SHP77 treated with DMSO at 0.1 percent for 48 hours (cell line): ENCODE measurements around the gene INTS6L.
A peak's percentile ranks its signal among the peaks of the same experiment; 100 is the strongest.

Source experiments
- DNase-seq: peaks from one replicate; lab custom pipeline; 2025; lab: John Stamatoyannopoulos, UW

The INTS6L gene, protein sequence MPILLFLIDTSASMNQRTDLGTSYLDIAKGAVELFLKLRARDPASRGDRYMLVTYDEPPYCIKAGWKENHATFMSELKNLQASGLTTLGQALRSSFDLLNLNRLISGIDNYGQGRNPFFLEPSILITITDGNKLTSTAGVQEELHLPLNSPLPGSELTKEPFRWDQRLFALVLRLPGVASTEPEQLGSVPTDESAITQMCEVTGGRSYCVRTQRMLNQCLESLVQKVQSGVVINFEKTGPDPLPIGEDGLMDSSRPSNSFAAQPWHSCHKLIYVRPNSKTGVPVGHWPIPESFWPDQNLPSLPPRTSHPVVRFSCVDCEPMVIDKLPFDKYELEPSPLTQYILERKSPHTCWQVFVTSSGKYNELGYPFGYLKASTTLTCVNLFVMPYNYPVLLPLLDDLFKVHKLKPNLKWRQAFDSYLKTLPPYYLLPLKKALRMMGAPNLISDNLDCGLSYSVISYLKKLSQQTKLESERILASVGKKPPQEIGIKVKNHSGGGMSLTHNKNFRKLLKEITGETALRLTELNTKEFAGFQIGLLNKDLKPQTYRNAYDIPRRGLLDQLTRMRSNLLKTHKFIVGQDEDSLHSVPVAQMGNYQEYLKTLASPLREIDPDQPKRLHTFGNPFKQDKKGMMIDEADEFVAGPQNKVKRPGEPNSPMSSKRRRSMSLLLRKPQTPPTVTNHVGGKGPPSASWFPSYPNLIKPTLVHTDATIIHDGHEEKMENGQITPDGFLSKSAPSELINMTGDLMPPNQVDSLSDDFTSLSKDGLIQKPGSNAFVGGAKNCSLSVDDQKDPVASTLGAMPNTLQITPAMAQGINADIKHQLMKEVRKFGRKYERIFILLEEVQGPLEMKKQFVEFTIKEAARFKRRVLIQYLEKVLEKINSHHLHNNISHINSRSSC

DNA sequence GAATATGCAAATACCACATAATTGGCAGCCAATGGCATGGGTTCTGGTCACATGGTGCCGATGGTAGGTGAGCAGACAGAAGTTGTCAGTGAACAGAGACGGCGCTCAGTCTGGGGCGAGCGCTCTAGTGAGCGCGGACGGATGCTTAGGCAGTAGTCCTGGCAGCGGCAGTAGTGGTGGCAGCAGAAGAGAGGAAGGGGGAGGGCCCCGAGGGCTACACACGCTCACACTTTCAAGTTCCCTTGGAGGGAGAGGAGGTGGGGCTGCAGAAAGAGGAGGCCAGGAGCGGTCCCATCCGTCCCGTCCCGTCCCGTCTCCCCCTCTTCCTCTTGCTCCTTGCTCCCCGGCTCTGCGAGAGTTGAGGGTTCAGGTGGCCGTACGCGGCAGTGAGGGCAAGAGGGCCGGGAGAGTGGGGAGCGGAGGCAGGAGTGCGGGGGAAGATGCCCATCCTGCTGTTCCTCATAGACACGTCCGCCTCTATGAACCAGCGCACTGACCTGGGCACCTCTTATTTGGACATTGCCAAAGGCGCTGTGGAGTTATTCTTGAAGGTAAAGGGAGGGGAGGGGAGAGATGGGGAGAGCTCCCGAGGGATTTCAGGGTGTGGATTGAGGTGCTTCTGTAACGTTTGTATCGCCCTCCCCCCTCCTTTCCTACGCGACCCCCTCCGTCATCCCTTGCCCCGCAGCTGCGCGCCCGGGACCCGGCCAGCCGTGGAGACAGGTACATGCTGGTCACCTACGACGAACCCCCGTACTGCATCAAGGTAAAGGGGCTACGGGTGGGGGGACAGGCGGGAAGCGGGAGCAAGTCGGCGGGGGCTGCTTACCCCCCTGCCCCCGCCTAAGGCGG lies at the start of gene INTS6L:
INTS6L (plus strand) TSS at position 108 of the 852 bp plus-strand sequence; CDS start at position 441, 333 bp downstream.
- DNase-seq, result peak; percentile 70

DNA sequence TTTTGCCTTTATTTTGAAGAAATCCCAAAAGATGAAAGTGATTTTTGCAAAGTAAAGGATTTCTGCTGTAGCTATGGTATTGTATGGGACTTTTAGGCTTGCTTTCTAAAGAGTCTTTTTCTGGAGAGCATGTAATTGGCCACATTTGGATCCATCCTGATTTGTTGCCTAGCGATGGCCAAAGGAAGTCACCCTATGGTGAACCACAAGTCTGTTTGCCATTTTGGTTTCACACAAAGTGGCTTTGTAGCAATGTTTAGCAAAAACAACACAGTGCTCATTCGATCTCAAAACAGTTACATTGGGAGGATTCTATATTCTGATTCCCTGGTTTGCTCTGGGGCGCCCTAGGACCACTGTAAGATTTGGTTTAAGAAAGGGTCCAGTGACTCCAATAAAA lies 44.1 kb upstream of the INTS6L start:
- no peak for DNase-seq

DNA sequence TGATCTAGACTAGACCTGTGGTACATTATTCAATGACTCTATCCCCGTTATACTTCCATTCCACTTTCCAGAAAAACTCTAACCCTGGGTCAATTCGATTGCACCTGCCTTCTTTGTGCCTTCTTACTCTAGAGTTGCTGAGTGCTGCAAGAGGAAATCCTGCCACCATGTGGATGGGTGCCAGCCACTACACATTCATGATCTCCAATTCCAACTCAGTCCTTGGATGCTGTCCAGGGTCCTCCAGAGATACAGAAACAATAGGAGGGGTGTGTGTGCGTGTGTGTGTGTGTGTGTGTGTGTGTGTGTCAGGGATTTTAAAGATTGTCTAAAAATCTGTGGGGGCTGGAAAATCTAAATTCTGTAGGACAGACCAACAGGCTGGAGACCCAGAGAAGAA lies 42.9 kb upstream of the INTS6L start:
- DNase-seq, result peak; percentile 38

DNA sequence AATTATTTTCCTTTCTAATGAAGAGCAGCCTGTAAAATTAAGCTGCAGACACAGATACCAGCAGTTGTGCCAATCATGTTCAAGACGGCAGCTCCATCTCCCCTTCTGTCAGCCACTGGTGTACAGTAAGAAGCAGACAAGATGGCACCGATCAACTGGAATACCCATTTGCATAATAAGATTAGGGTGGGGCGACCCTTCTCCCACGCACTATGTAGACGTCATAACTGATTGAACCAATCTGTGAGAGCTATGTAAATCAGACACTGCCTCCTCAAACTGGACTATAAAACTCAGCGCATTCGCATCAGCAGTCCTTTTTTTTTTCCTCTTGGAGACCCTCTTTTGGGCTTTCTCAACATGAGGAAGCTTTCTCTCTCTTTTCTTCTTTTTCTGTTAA lies 40.4 kb upstream of the INTS6L start:
- DNase-seq, result no peak

DNA sequence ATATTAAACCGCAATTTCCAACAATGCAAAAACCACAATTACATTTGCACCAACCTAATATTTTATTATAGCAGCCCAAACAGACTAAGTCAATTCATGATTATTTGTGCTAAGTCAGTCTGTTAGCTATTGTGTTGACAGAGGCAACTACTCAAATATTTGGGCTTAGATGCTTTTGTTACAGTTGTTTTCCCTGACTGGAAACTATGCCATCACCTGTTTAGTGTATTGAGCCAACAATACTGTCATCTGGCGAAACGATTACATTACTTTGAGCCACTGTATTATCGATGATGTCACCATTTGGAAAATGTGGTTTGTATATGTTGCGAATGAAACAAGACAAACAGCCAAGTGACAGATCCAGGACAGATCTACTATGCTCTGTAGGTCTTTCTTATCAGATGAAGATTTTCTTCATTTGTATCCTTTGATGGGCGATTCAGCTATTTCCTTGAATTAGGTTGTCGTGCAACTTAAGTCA lies 38.7 kb upstream of the INTS6L start:
- DNase-seq, result peak; percentile 34

DNA sequence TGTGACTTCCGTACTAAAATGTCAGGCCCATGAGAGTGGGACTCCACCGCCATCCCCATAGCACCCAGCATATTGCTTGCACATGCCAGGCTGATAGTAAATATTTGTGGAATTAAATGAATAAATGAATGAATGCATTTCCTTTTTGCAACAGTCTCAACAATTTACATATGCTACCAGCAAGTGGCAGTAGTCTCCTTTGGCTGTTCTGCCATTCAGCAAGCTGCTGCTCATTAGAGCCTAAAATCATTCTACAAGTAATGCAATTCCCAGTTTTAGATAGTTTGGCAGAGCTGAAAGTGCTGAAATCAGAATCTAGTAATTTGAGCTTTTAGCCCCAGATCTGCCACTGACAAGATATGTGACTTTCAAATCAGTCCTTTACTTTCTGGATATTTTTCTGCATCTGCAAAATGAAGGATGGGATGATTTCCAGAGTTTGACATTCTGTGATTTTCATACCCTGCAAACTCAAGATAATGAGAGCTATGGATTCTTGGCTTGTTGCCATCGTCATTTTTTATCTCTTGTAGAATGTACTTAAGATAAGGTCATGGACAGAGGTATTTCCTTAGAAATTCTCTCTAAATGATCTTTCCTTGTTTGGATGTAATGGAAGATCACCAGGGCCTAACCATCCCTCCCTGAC lies 35.7 kb upstream of the INTS6L start:
- DNase-seq, result no peak

DNA sequence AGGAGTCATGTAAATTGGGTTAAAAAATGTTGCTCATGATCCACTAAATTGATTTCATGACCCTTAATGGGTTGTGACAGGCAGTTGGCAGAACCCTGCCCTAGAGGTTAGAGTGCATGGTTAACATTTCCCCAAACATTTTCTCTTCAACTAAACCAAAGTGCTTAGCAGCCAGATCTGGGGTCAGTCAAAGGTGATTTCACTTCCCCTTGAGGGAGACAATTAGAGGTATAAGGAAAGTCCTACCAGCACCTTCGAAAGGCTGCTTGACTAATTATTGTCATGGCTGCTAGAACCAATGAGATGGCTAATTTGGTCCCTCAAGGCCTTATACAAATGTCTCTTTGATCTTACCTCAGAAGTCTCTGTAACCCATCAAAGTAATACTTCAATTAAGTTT lies 30.9 kb upstream of the INTS6L start:
- no peak for DNase-seq

DNA sequence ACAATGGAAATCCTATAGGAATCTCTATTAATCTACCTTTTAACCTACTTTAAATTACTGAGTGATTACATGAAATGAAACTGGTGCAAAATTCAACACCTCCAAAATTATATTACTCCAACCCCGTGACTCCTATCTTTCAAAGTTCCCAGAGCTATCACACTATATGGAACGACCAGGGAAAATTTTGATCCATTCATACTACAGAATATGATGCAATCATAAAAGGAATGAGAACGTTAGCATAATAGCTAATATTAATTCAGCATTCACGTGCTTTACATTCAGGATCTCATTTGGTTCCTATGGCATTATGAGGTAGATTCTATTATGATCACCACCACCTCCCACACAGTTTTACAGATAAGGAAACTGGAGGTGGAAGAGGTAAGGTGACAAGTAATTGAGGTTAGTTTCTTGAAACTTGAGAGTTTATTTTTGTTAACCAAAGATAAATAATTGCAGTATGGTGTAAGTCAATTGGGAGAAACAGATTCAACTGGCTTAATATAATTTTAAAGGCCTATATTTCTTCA lies 29.4 kb upstream of the INTS6L start:
- DNase-seq, result no peak

DNA sequence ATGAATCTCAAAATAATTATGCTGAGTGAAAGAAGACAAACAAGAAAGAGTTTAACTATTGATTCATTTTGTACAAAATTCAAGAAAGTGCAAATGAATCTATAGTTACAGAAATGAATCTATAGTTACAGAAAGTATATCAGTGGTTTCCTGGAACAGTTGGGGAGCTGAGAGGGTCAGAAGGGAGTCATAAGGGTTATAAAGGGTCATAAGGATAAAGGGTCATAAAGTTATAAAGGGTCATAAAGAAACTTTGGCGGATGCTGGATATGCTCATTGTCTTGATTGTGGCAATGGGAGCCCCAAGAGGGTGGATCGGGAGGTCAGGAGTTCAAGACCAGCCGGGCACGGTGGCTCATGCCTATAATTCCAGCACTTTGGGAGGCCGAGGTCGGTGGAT lies 26.0 kb upstream of the INTS6L start:
- no peak for DNase-seq

DNA sequence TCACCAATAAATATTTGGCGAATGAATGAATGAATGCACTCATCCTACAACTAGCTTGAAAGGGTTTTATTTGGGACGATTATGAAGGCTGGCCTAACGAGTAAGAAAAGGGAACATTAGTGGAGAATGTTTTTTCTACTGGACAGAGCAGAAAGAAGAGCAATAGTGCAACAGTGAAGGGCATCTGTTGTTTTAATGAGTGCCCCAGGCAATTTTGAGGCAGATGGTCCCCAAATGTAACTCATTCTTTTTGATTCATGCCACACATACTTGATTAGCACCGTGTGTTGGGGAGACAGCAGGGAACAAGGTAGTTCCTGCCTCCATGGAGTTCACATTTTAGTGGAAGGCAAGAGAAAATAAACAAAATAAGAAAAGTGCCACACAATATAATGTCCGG lies 22.7 kb upstream of the INTS6L start:
- no peak for DNase-seq

DNA sequence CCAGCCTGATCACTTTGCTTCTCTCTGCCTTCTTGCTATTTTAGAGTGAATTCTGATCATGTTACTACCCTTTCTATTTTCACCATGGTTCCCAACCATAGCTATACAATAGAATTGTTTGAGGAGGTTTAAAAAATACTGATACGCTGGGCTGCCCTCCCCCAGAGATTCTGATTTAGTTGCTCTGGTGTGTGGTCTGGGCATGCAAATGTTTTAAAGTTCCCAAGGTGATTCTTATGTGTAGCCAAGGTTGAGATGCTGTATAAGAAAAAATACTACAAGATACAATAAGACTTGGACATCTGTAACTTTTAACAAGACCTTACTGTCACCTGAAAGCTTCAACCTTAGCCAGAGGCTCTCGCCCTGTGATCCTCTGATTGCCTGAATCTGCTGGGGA lies 22.2 kb upstream of the INTS6L start:
- DNase-seq, result no peak

DNA sequence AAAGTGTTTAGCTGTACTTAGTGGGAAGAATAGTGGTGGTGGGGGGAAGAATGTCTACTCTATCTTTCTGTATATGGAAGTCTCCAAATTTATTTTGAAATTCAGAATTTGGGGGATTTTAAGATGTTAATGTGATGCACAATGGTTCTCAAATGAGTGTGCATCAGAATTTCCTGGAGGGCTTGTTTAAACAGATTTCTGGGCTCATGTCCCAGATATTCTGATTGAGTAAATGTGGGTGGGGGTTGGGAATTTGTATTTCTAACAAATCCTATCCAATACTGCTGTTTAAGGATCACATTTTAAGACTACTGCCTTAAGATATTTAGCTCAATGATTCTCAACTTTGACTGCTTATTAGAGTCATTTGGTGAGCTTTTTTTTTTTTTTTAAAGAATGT lies 15.1 kb upstream of the INTS6L start:
- DNase-seq, result no peak

DNA sequence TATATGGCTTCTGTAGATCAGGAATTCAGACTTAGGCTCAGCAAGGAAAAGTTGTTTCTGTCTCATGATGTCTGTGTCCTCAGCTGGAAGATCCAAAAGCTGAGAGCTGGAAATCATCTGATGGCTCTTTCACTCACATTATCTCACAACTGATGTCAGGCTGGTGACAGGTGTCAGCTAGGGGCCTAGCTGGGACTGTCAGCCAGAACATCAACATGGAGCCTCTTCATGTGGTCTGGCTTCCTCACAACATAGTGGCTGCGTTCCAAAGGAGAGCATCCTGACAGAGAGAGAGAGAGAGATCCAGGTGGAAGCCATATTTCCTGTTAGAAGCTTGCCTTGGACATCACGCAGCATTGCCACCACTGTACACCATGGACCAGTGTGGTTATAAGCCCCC lies 10.6 kb upstream of the INTS6L start:
- DNase-seq, result no peak

DNA sequence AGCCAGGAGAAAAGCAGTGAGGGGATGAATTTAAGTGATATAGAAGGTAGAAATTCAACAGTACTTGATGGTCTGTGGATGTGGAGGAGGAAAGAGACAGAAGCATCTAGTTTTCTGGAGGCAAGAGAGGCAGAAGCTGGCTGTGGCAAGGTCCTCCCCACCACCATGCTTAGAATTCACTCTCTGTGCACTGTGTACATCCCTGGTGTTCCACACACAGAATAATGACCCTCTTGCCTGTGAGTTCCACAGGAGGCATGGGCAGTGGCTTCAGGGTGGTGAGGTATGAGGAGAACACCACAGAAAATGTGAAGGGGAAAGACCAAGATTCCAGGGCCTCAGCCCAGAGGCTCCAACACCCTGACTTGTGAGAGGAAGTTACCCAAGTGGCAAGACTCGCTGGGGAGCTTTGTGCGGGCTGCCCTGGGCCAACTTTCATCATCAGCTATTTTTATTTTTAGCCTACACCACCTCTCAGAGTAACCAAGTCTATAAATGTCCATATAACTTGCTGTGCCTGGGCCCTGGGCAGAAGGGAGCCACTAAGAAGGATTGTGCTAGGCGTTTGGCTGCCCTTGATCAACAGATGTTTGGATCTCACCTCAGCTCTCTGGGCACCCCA lies 7.8 kb upstream of the INTS6L start:
- DNase-seq, result no peak

DNA sequence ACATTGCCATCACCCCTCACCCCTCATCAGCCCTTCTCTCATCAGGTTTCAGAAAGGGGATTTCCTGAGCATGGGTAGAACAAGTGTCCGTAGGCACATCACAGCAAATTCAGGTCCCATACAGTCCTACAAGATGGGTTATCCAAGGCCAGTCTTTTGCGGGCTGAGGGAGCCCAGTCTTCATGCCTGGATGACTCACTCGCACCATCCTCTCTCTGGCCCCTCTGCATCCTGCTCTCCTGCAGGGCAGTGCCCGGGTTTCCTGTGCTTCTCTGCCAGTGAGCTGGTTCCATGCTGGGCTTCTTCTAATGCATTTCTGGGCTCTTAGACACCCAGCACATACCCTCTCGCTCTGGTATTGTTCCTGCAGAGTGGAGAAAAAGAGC lies 7.3 kb upstream of the INTS6L start:
- DNase-seq, result no peak

DNA sequence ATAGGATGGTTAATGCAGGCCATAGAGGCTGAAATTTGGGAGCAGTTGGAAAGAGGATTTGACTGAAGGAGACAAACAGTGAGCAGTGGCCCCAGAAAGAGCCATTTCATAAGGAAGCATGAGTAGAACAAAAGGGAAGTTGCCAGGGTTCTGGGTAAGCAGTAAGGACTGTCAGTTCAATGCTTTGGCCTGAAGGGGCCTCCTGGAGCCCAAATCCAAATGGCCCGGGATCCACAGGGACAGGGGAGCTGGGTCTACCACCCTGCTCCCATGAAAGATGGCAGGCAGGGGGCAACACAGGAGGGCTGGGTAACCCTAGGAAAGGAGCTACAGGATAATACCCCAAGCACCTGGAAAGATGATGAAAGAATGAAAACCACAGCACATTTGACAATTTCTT lies 4.1 kb upstream of the INTS6L start:
- no peak for DNase-seq

DNA sequence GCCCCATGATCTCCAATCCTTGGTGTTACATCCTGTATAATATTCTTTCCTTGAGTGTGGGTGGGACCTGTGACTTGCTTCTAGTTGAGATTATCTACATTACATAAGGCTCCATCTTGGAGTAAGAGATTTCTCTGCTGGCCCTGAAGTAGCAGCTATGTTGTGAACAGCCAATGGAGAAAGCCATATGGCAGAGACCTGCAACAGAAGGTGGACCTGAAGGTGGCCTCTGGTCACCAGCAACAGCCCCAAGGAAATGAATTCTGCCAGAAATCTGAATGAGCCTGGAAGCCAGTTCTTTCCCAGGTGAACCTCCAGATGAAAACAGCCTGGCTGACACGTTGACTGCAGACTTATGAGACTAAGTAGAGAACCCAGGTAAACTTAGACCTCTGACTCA lies 2.3 kb upstream of the INTS6L start:
- no peak for DNase-seq

DNA sequence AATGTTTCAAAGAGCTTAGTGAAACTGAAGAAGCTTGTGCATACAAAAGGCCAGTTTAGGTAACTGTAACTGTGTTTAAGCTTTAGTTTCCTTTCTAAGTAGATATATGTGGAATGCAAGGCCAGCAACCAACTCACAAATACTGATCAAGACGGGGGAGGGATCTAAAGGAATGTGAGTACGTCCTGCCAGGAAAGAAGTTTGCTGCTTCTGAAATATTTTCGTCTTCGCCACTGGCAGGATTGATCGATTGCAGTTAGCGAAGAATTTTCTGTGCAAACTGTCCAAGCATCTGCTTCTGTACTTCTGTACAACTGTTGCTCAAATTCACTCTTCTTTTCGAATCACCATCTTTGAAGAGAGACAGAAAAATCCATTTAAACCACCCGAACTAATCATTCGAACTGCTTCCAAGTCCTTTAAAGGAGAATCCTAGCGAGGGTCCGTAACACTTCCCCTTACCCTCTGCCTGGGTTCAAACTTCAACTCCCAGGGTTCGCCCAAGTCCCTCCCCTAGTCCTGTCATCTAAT lies 373 bp upstream of the INTS6L start:
- no peak for DNase-seq

DNA sequence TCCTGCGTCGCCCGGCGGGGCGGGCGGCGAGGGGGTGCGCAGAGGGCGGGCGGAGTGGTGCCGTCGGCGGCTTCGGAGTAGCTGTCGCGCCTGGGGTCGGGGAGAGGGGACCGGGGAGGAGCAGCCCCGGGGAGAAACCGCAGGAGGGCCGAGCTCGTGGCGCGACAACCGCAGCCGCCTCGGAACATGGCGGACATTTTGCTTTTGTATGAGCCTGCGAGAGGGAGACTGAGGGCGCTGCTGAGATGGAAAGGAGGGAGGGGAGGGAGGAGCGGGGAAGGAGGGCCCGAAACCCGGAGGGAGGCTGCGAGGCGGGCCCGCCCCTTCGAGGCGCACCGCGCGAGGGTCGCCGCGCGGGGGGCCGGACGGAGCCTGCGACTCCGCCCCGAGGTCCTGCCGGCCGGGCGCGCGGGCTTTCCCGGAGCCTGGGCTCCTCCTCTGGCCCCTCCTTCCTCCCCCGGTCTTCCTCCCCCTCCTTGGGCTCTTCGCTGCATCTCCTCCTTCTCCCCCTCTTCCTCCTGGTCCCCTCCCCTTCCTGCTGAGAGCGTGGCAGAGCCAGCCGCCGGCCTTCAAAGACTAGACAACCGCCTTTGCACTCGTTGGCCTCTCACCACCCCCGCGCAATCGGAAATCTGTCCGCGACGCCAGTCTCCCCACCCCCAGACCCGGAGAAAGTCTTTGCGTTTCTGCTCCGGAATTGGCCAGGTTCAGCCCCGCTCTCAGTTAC lies 1.1 kb downstream of the INTS6L start:
- DNase-seq, result peak; percentile 30

DNA sequence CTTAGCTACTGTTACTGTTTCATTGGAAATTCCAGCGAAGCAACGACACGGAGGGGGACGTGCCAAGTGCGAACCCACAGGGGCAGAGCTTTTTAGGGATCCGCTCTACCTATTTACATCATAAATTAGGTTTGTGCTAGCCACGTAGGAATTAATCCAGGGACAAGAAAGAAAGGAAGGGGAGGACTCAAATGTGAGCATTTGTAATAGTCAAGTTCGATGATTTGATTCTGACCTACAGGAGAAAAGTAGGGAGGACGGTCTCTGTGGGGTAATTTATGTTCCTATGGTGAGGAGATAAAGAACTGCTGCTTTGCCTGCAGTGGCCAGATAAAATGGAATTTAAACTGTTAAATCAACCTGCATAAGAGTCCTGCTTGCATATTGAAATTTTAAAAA lies 1.7 kb downstream of the INTS6L start:
- DNase-seq, result no peak
